GM12892 (cell line): ENCODE measurements around the gene ZYG11A. TPM values are rescaled to one million over a fixed set of nuclear protein-coding genes. Genes with fewer than 3 reads are reported as not detected.
A peak's percentile ranks its signal among the peaks of the same experiment; 100 is the strongest.
"Not testable (repeated sequence)": the region's sequence is repeated elsewhere in the genome, so short reads cannot be mapped to it uniquely, and the experiment has no call there.

ENCODE experiments used
- DNase-seq: peaks from one replicate; pipeline ENCODE4 v3.0.0; 2011; ENCODE audit not compliant: insufficient read length
- FAIRE-seq: peaks from 2 replicates; lab custom pipeline; 2011; peaks lifted over from hg19 to GRCh38; lab: Jason Lieb, UNC
- POLR2A ChIP-seq: IDR thresholded peaks from 2 replicates; pipeline ENCODE4 v1.6.1; 2011; ENCODE audit warnings: low read depth, low read length, control low read depth
- POLR2AphosphoS5 ChIP-seq: IDR thresholded peaks from 2 replicates; pipeline ENCODE4 v1.6.1; 2011; ENCODE audit warnings: low read depth, low read length, control low read depth
- TAF1 ChIP-seq: IDR thresholded peaks from 2 replicates; pipeline ENCODE4 v1.6.1; 2011; ENCODE audit warnings: low read depth, mild to moderate bottlenecking, control low read depth, low read length, borderline replicate concordance
- polyA plus RNA-seq: library from polyadenylated mRNA; unstranded; fragments of >200 nt; gene quantifications from one replicate; pipeline ENCODE4 v1.2.1, GENCODE V29; 2012; ENCODE audit warnings: missing spikeins, inconsistent platforms; ENCODE audit not compliant: missing spikeins

ZYG11A gene
- polyA plus RNA-seq = 7.2 TPM

- peak; percentile 77 for TF ChIP-seq POLR2A
- peak; percentile 33; the same call in 1 of the 2 replicates for TF ChIP-seq TAF1
- TF ChIP-seq POLR2AphosphoS5 = peak; percentile 77
- FAIRE-seq (peak; percentile 96), DNase-seq (peak; percentile 82)
Measured at GRCh38 chr1:52842643-52843310, at the start of gene ZYG11A. Gene ZYG11A, plus strand, starts transcription at chr1:52842760. Its CDS starts 124 bp downstream, at chr1:52842884.

GRCh38 chr1:52793717-52794116 is 48.8 kb upstream of the ZYG11A start:
- not testable (repeated sequence) for DNase-seq, FAIRE-seq

GRCh38 chr1:52795464-52795863 is 47.1 kb upstream of the ZYG11A start:
- TF ChIP-seq TAF1 = no peak
- no peak for TF ChIP-seq POLR2AphosphoS5
- no peak for TF ChIP-seq POLR2A
- no peak for DNase-seq
- no peak for FAIRE-seq

- TF ChIP-seq POLR2A (no peak), POLR2AphosphoS5 (no peak), TAF1 (no peak)
- no peak for DNase-seq
- no peak for FAIRE-seq
Measured at GRCh38 chr1:52798331-52798730, 44.2 kb upstream of the ZYG11A start.

GRCh38 chr1:52801011-52801410 is 41.5 kb upstream of the ZYG11A start:
- FAIRE-seq (no peak), DNase-seq (no peak)
- TF ChIP-seq TAF1 (no peak), POLR2A (no peak), POLR2AphosphoS5 (no peak)

GRCh38 chr1:52804083-52804482 is 38.5 kb upstream of the ZYG11A start:
- not testable (repeated sequence) for FAIRE-seq, DNase-seq

GRCh38 chr1:52814465-52814864 is 28.1 kb upstream of the ZYG11A start:
- no peak for TF ChIP-seq TAF1
- TF ChIP-seq POLR2AphosphoS5 = no peak
- TF ChIP-seq POLR2A = no peak
- no peak for DNase-seq
- no peak for FAIRE-seq

GRCh38 chr1:52820830-52821229 is 21.7 kb upstream of the ZYG11A start:
- not testable (repeated sequence) for DNase-seq, FAIRE-seq

- FAIRE-seq = no peak
- TF ChIP-seq POLR2AphosphoS5 (no peak), TAF1 (no peak), POLR2A (no peak)
- DNase-seq = no peak
Measured at GRCh38 chr1:52825868-52826267, 16.7 kb upstream of the ZYG11A start.

- TF ChIP-seq TAF1 (no peak), POLR2A (no peak), POLR2AphosphoS5 (no peak)
- FAIRE-seq (no peak), DNase-seq (no peak)
Measured at GRCh38 chr1:52834798-52835197, 7.8 kb upstream of the ZYG11A start.

GRCh38 chr1:52836035-52836434 is 6.5 kb upstream of the ZYG11A start:
- TF ChIP-seq POLR2AphosphoS5 = no peak
- TF ChIP-seq POLR2A = no peak
- no peak for TF ChIP-seq TAF1
- DNase-seq = no peak
- FAIRE-seq = no peak

- not testable (repeated sequence) for DNase-seq, FAIRE-seq
Measured at GRCh38 chr1:52839175-52839574, 3.4 kb upstream of the ZYG11A start.

- not testable (repeated sequence) for FAIRE-seq, DNase-seq
Measured at GRCh38 chr1:52845119-52845518, 2.6 kb downstream of the ZYG11A start.
